H1 (cell line): ENCODE data around the gene RHOG. TPM values are rescaled to one million over a fixed set of nuclear protein-coding genes. Genes with fewer than 3 reads are reported as not detected.

Experiments used
- CTCF ChIA-PET: fragments of 300-600 bp; sonication (Branson Sonifier 250); formaldehyde crosslinking; loops from one replicate; lab custom pipeline; 2021; ENCODE audit not compliant: partially characterized antibody; lab: Charles Lee
- POLR2A ChIA-PET: fragments of 300-600 bp; sonication (Branson Sonifier 250); formaldehyde crosslinking; loops from one replicate; lab custom pipeline; 2021; ENCODE audit warnings: inconsistent platforms; ENCODE audit not compliant: partially characterized antibody; lab: Charles Lee
- DNase-seq, 2 experiments: peaks; one replicate each; pipeline versions ENCODE4 v3.0.0 to v3.0.0-alpha.2; 2010 to 2022; ENCODE audit warnings: low spot score in 2 of 2, low read depth in 1 of 2, mixed read lengths in 1 of 2
- FAIRE-seq: peaks from 2 replicates; lab custom pipeline; 2011; peaks lifted over from hg19 to GRCh38; lab: Jason Lieb, UNC
- H2AFZ ChIP-seq: 2 replicates; pipeline ENCODE4 v1.8.1; 2012; ENCODE audit warnings: low read length, inconsistent platforms
- H2AK5ac ChIP-seq: 2 replicates; pipeline ENCODE4 v1.6.1; 2013; ENCODE audit warnings: low read depth, low read length
- H2BK120ac ChIP-seq: replicated peaks from 2 replicates; pipeline ENCODE3; 2013; ENCODE audit warnings: low read depth, low read length, inconsistent platforms
- H2BK12ac ChIP-seq: 2 replicates; pipeline ENCODE4 v1.6.1; 2013; ENCODE audit warnings: low read depth, low read length
- H2BK15ac ChIP-seq: 2 replicates; pipeline ENCODE4 v1.6.1; 2013; ENCODE audit warnings: low read length
- H2BK20ac ChIP-seq: 2 replicates; pipeline ENCODE4 v1.6.1; 2013; ENCODE audit warnings: low read length
- H2BK5ac ChIP-seq: 2 replicates; pipeline ENCODE4 v1.6.1; 2013; ENCODE audit warnings: low read depth, low read length
- H3K14ac ChIP-seq: 2 replicates; pipeline ENCODE4 v1.6.1; 2013; ENCODE audit warnings: inconsistent platforms; ENCODE audit not compliant: insufficient read length
- H3K18ac ChIP-seq: 2 replicates; pipeline ENCODE4 v1.6.1; 2013; ENCODE audit warnings: low read length; ENCODE audit errors: extremely low read depth
- H3K23ac ChIP-seq: 2 replicates; pipeline ENCODE4 v1.6.1; 2013; ENCODE audit warnings: inconsistent platforms; ENCODE audit not compliant: insufficient read length
- H3K23me2 ChIP-seq: 2 replicates; pipeline ENCODE4 v1.6.1; 2013; ENCODE audit warnings: low read depth, low read length
- H3K27ac ChIP-seq: 2 replicates; pipeline ENCODE4 v1.6.1; 2011; ENCODE audit warnings: low read depth, low read length, inconsistent platforms
- H3K27me3 ChIP-seq, 4 experiments: replicated peaks in 1 of 4; 1 replicate in 1 of 4; 2 replicates in 3 of 4; pipeline versions ENCODE4 v1.6.1 to v1.8.1; 2011 to 2013; ENCODE audit warnings: low read length in 3 of 4, mild to moderate bottlenecking in 3 of 4, inconsistent platforms in 2 of 4, mixed read lengths in 2 of 4, moderate library complexity in 1 of 4; ENCODE audit not compliant: control insufficient read depth in 3 of 4, insufficient read depth in 3 of 4; ENCODE audit errors: extremely low read depth in 1 of 4
- H3K36me3 ChIP-seq, 4 experiments: 2 replicates each; pipeline versions ENCODE4 v1.6.1 to v1.8.1; 2011 to 2013; ENCODE audit warnings: mild to moderate bottlenecking in 4 of 4, low read length in 3 of 4, moderate library complexity in 2 of 4, control low read depth in 1 of 4, inconsistent platforms in 1 of 4; ENCODE audit not compliant: insufficient read depth in 4 of 4, control insufficient read depth in 2 of 4
- H3K4ac ChIP-seq: replicated peaks from 2 replicates; pipeline ENCODE3; 2013; ENCODE audit warnings: low read length, low read depth, mixed read lengths, inconsistent platforms; ENCODE audit not compliant: insufficient read length
- H3K4me1 ChIP-seq, 4 experiments: replicated peaks in 1 of 4; 1 replicate in 1 of 4; 2 replicates in 3 of 4; pipeline versions ENCODE4 v1.6.1 to v1.8.1; 2011 to 2013; ENCODE audit warnings: low read length in 3 of 4, inconsistent platforms in 2 of 4, mixed read lengths in 1 of 4; ENCODE audit not compliant: insufficient read depth in 4 of 4, control insufficient read depth in 3 of 4
- H3K4me2 ChIP-seq, 2 experiments: 2 replicates each; pipeline versions ENCODE4 v1.6.1 to v1.8.1; 2011 to 2013; ENCODE audit warnings: low read depth in 2 of 2, low read length in 2 of 2, control low read depth in 1 of 2, inconsistent platforms in 1 of 2, mild to moderate bottlenecking in 1 of 2; ENCODE audit not compliant: insufficient read depth in 1 of 2
- H3K4me3 ChIP-seq, 4 experiments: fragments of 200-600, 300-600 bp in 1 of 4; sonication (generic), shearing (Covaris generic), sonication (Bioruptor Twin) in 1 of 4; 2 replicates each; pipeline versions ENCODE4 v1.5.1 to v1.8.1; 2011 to 2016; ENCODE audit warnings: low read length in 4 of 4, low read depth in 3 of 4, control low read depth in 2 of 4, inconsistent platforms in 2 of 4, mild to moderate bottlenecking in 2 of 4, mixed read lengths in 1 of 4, moderate library complexity in 1 of 4; ENCODE audit not compliant: insufficient read depth in 2 of 4; ENCODE audit errors: extremely low read depth in 1 of 4
- H3K56ac ChIP-seq: replicated peaks from 2 replicates; pipeline ENCODE3; 2013; ENCODE audit warnings: low read depth, mild to moderate bottlenecking, mixed read lengths, low read length, inconsistent platforms; ENCODE audit not compliant: insufficient read length
- H3K79me1 ChIP-seq: 2 replicates; pipeline ENCODE4 v1.6.1; 2013; ENCODE audit warnings: low read depth, low read length, control low read depth
- H3K79me2 ChIP-seq, 2 experiments: 2 replicates each; pipeline versions ENCODE4 v1.6.1 to v1.8.1; 2012 to 2013; ENCODE audit warnings: low read length in 2 of 2, mild to moderate bottlenecking in 2 of 2, inconsistent platforms in 1 of 2; ENCODE audit not compliant: insufficient read depth in 2 of 2, control insufficient read depth in 1 of 2
- H3K9ac ChIP-seq, 4 experiments: replicated peaks in 1 of 4; 1 replicate in 1 of 4; 2 replicates in 3 of 4; pipeline versions ENCODE4 v1.6.1 to v1.8.1; 2011 to 2013; ENCODE audit warnings: low read depth in 3 of 4, low read length in 3 of 4, control low read depth in 2 of 4, mild to moderate bottlenecking in 2 of 4, moderate library complexity in 2 of 4, inconsistent platforms in 1 of 4; ENCODE audit errors: extremely low read depth in 1 of 4
- H3K9me3 ChIP-seq, 2 experiments: 2 replicates each; pipeline versions ENCODE4 v1.6.1 to v1.8.1; 2012 to 2013; ENCODE audit warnings: mild to moderate bottlenecking in 2 of 2, moderate library complexity in 2 of 2, control low read depth in 1 of 2, inconsistent platforms in 1 of 2, low read depth in 1 of 2, low read length in 1 of 2, mixed read lengths in 1 of 2; ENCODE audit not compliant: insufficient read depth in 2 of 2
- H4K20me1 ChIP-seq, 2 experiments: replicated peaks in 1 of 2; 2 replicates each; pipeline versions ENCODE3 to v1.8.1; 2011 to 2013; ENCODE audit warnings: inconsistent platforms in 2 of 2, low read length in 2 of 2, mild to moderate bottlenecking in 1 of 2; ENCODE audit not compliant: insufficient read depth in 2 of 2, control insufficient read depth in 1 of 2
- H4K5ac ChIP-seq: 2 replicates; pipeline ENCODE4 v1.6.1; 2013; ENCODE audit warnings: low read length, low read depth, mixed read lengths, inconsistent platforms; ENCODE audit not compliant: insufficient read length
- H4K8ac ChIP-seq: 2 replicates; pipeline ENCODE4 v1.8.0; 2013; ENCODE audit warnings: mild to moderate bottlenecking, moderate library complexity, low read length, inconsistent platforms; ENCODE audit not compliant: insufficient read depth; ENCODE audit errors: extremely low read depth
- H4K91ac ChIP-seq: replicated peaks from 2 replicates; pipeline ENCODE3; 2013; ENCODE audit warnings: low read length, mixed read lengths, inconsistent platforms; ENCODE audit not compliant: insufficient read length
- ASH2L ChIP-seq: fragments of 200-600, 300-600 bp; sonication (generic); IDR thresholded peaks from one replicate; pipeline ENCODE4 v1.7.1; 2017; ENCODE audit warnings: low read length
- EZH2 ChIP-seq: fragments of 200-600 bp; sonication (generic); IDR thresholded peaks from 2 replicates; pipeline ENCODE4 v1.7.1; 2012; ENCODE audit warnings: low read depth, mild to moderate bottlenecking, moderate library complexity, low read length, inconsistent platforms; ENCODE audit not compliant: severe bottlenecking
- HDAC2 ChIP-seq, 2 experiments: fragments of 300-600 bp in 1 of 2; sonication (generic) in 1 of 2; IDR thresholded peaks; 2 replicates each; pipeline ENCODE4 v1.6.1; 2011 to 2012; ENCODE audit warnings: low read depth in 2 of 2, low read length in 2 of 2, mild to moderate bottlenecking in 2 of 2, moderate library complexity in 2 of 2, borderline replicate concordance in 1 of 2, inconsistent platforms in 1 of 2
- HDAC6 ChIP-seq: IDR thresholded peaks from one replicate; pipeline ENCODE4 v1.7.1; 2012; ENCODE audit warnings: low read depth, mild to moderate bottlenecking, inconsistent platforms, low read length, moderate library complexity
- RBBP5 ChIP-seq: IDR thresholded peaks from 2 replicates; pipeline ENCODE4 v1.7.1; 2012; ENCODE audit warnings: low read depth, mild to moderate bottlenecking, inconsistent platforms, low read length, moderate library complexity, borderline replicate concordance
- WGBS, 2 experiments: shearing (Covaris generic) in 1 of 2; methylation state at CpG; one replicate each; pipeline versions ENCODE4 v1.1.6 to v1.1.7; 2013 to 2015; ENCODE audit warnings: low lambda C conversion rate in 2 of 2, mixed read lengths in 2 of 2, inconsistent platforms in 1 of 2, low coverage in 1 of 2, missing lambda C conversion rate in 1 of 2; ENCODE audit not compliant: insufficient replicate concordance in 2 of 2, insufficient coverage in 1 of 2, insufficient read length in 1 of 2; ENCODE audit errors: extremely low coverage in 1 of 2, missing lambda C conversion rate in 1 of 2; 5-methylcytosine and 5-hydroxymethylcytosine counted together
- polyA plus RNA-seq, 7 experiments: library from polyadenylated mRNA; depleted of rRNA in 3 of 7; stranded (reverse) in 5 of 7; unstranded in 2 of 7; fragments of >200 nt in 5 of 7; fragments of 200-250 nt in 2 of 7; gene quantifications; 1 replicate in 5 of 7; 2 replicates in 1 of 7; 4 replicates in 1 of 7; pipeline versions ENCODE4 v1.2.1 to v1.2.3, GENCODE V29; 2011 to 2013; ENCODE audit warnings: missing spikeins in 2 of 7, mixed read lengths in 2 of 7
- total RNA-seq: library from RNA; stranded (reverse); fragmentation: NEBNext Ultra II Directional; extraction: Animal tissue kit (Norgen Biotek cat#: 25700); gene quantifications from 2 replicates; pipeline ENCODE4 v1.2.1, GENCODE V29; 2021
- TF ChIP-seq, protein P1 (sequence below), 3 experiments: IDR thresholded peaks; 1 replicate in 2 of 3; 2 replicates in 1 of 3; pipeline versions ENCODE4 v1.5.1 to v1.6.1; 2011; ENCODE audit warnings: low read length in 3 of 3, mild to moderate bottlenecking in 3 of 3, inconsistent platforms in 2 of 3, low read depth in 1 of 3, moderate library complexity in 1 of 3; ENCODE audit not compliant: insufficient read depth in 1 of 3; ENCODE audit errors: control extremely low read depth in 1 of 3
- TF ChIP-seq, protein P2 (sequence below): IDR thresholded peaks from 2 replicates; pipeline ENCODE4 v1.6.1; 2012; ENCODE audit warnings: inconsistent platforms

RHOG gene
- total and polyA plus RNA-seq, 2 of the 8 experiments (the other 6 are each of a cell fraction or from before 2014, with no cell fraction given), result 28.3 to 69.6 TPM

DNA sequence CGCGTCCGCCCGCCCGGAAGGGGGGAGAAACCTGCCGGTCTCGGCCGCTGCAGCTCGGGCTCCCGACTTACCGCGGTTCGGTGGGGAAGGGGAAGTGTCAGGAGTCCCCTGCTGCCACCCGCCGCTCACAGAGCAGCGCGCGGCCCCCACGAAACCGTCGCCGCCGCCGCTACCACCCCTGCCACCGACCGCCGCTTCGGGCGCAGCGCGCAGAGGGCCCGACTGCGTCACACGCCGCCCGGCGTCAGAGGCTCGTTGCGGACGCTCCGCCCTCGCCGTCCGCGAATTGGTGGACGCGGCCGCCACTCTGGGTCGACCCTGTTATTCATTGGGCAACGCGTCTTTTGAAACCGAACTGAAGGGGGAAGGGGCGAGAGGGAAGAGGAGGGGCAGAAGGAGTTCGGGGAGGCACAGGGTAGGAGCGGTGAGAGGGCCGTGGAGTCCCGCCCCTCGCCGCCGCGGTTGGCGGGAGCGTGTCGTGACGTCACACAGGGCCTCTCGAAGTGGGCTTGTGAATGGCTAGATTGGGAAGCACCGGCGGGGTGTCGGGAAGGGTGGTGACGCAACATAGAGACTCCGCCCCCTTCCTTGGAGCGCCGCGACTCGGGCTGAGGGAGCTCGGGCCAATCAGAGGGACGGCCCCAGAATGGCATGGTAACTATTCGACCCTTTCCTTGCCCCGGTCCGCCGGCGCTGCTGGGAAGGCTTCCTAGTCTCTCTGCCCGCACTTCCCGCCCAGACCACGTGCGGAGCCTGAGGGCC, 43.2 kb downstream of the RHOG start, which contains the start of gene NUP98:
Gene NUP98, minus strand, starts transcription at position 226 of the 762 bp plus-strand sequence. CDS start 15,437 bp downstream, outside the sequence.
- Histone ChIP-seq H4K20me1 (peaks cover 13 to 18% of the 10 kb centered on the region in 2 experiments), H3K23ac (no peak within 1 kb of the TSS), H2BK120ac (peak within 1 kb of the TSS; percentile 88), H3K56ac (peak within 1 kb of the TSS; percentile 89), H2BK15ac (no peak within 1 kb of the TSS), H3K9ac (peak within 1 kb of the TSS; percentile 68 to 89 (median 86)), H2BK20ac (no peak within 1 kb of the TSS), H3K27me3 (no peaks in the 10 kb centered on the region), H3K9me3 (no peaks in the 10 kb centered on the region), H3K4me2 (peak within 1 kb of the TSS; percentile 84 to 86), H3K4me3 (peak within 1 kb of the TSS; percentile 83 to 95 (median 93)), H3K18ac (peak within 1 kb of the TSS; percentile 93), H2AFZ (peak within 1 kb of the TSS; percentile 10; the same call in 1 of the 2 replicates), H3K27ac (peak within 1 kb of the TSS; percentile 88), H4K8ac (peak within 1 kb of the TSS; percentile 96), H3K23me2 (peaks cover 7% of the 10 kb centered on the region), H3K79me1 (peaks cover 6% of the 10 kb centered on the region; the same call in 1 of the 2 replicates), H3K79me2 (peaks cover 33 to 47% of the 10 kb centered on the region in 2 experiments), H3K4ac (peak within 1 kb of the TSS; percentile 91), H3K14ac (no peak within 1 kb of the TSS), H4K91ac (peak within 1 kb of the TSS; percentile 80), H3K4me1 (peaks cover 0 to 5% (median 2%) of the 10 kb centered on the region in 4 experiments; a peak in 1 of 7 replicates), H2BK5ac (peak within 1 kb of the TSS; percentile 81; the same call in 1 of the 2 replicates), H3K36me3 (peaks cover 0 to 15% (median 8%) of the 10 kb centered on the region in 4 experiments; a peak in 6 of 8 replicates), H2BK12ac (no peak within 1 kb of the TSS), H2AK5ac (no peak within 1 kb of the TSS), H4K5ac (peak within 1 kb of the TSS; percentile 88)
- CTCF ChIA-PET, result interaction anchor here (1.1 to 7.8 kb wide), 3 partner anchors 11 to 47 kb away, joined by 3 to 81 read pairs (median 3); partner anchors contain the start of gene PGAP2
- DNase-seq (peak; percentile 99 to 100), FAIRE-seq (peak; percentile 77)
- 0% methylated on average over 61 of the region's 86 CpGs; no CpG with 5 or more reads in 1 of the 2 experiments for WGBS, 2 experiments
- POLR2A ChIA-PET, result interaction anchor here (0.6 to 4.0 kb wide), 10 partner anchors 8 to 93 kb away, joined by 3 to 18 read pairs (median 4); partner anchors contain the start of gene PGAP2
- TF ChIP-seq HDAC2 (IDR thresholded peaks at IDR 0.05; ENCODE audit: borderline replicate concordance in 1 of 2, low read depth in 2 of 2, low read length in 2 of 2) (no peak), EZH2 (no peak), RBBP5 (peak; percentile 33; the same call in 1 of the 2 replicates), ASH2L (peak; percentile 55), HDAC6 (no peak)
- TF ChIP-seq, protein P1, sequence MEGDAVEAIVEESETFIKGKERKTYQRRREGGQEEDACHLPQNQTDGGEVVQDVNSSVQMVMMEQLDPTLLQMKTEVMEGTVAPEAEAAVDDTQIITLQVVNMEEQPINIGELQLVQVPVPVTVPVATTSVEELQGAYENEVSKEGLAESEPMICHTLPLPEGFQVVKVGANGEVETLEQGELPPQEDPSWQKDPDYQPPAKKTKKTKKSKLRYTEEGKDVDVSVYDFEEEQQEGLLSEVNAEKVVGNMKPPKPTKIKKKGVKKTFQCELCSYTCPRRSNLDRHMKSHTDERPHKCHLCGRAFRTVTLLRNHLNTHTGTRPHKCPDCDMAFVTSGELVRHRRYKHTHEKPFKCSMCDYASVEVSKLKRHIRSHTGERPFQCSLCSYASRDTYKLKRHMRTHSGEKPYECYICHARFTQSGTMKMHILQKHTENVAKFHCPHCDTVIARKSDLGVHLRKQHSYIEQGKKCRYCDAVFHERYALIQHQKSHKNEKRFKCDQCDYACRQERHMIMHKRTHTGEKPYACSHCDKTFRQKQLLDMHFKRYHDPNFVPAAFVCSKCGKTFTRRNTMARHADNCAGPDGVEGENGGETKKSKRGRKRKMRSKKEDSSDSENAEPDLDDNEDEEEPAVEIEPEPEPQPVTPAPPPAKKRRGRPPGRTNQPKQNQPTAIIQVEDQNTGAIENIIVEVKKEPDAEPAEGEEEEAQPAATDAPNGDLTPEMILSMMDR (IDR thresholded peaks at IDR 0.05; ENCODE audit: control extremely low read depth in 1 of 3, insufficient read depth in 1 of 3, low read depth in 1 of 3, low read length in 3 of 3), result no peak
- TF ChIP-seq, protein P2, sequence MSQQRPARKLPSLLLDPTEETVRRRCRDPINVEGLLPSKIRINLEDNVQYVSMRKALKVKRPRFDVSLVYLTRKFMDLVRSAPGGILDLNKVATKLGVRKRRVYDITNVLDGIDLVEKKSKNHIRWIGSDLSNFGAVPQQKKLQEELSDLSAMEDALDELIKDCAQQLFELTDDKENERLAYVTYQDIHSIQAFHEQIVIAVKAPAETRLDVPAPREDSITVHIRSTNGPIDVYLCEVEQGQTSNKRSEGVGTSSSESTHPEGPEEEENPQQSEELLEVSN, result peak; percentile 99
